ENCODE measurements around the gene CD177. TPM values are rescaled to one million over a fixed set of nuclear protein-coding genes. Genes with fewer than 3 reads are reported as not detected.
"Not testable (repeated sequence)": the region's sequence is repeated elsewhere in the genome, so short reads cannot be mapped to it uniquely, and the experiment has no call there.

Gene CD177
- total RNA-seq, 4 donors from 2014 or later = 0.42 to 4.3 (median 0.74) TPM

DNA sequence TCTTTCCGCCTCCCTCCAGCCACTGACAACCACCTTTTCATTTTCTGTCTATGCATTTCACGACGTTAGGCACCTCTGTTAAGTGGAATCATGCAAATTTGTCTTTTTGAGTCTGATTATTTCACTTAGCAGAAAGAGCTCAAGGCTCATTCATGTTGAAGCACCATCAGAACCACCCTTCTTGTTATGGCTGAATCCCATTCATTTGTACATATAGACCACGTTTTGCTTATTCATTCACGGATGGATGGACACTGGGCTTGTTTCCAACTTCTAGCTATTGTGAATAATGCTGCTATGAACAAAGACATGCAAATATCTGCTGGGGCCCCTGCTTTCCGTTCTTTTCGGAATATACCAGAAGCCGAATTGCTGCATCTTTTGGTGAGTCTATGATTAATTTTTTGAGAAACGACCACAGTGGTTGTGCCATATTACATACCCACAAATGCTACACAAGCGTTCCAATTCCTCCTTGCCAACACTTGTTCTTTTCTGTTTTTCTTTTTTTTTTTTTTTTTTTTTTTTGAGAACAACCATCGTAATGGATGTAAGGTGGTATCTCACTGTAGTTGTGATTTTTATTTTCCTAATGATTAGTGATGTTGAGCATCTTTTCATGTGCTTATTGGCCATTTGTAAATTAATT is 37.5 kb downstream of the CD177 start:
- H3K27me3 ChIP-seq = peaks cover 0 to 25% (median 0%) of the 10 kb centered on the region in 4 donors
- intact Hi-C loops (cut with DNase I); H3K4me3 ChIP-seq; H3K9me3 ChIP-seq; DNase-seq (ENCODE audit: extremely low spot score); H3K4me1 ChIP-seq; H3K36me3 ChIP-seq; H3K27ac ChIP-seq (replicated peaks in 1 of 4): not testable (repeated sequence)
- 73% methylated on average over 11 of the region's 11 CpGs for WGBS

DNA sequence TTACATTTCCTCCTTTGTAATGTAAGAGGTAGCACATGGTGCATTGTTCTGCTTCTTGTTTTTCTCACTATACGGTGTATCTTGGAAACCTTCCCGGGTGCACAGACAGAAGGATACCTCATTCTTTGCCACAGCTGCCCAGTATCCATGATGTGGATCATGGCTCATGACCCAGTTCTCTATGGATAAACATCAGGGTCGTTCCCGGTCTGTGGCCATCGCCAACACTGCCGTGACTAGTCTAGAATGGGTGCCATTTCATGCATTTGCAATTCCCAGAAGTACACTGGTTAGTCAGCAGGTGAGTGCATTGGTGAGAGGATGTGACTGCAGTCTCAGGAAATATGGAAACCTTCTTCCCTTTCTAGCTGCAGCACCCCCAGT is 38.1 kb downstream of the CD177 start:
- intact Hi-C loops (cut with DNase I); DNase-seq (ENCODE audit: extremely low spot score); H3K4me3 ChIP-seq; H3K9me3 ChIP-seq; H3K36me3 ChIP-seq; H3K27ac ChIP-seq (replicated peaks in 1 of 4); H3K4me1 ChIP-seq: not testable (repeated sequence)
- WGBS = 77% methylated on average over 6 of the region's 6 CpGs
- peaks cover 0 to 25% (median 0%) of the 10 kb centered on the region in 4 donors for H3K27me3 ChIP-seq

DNA sequence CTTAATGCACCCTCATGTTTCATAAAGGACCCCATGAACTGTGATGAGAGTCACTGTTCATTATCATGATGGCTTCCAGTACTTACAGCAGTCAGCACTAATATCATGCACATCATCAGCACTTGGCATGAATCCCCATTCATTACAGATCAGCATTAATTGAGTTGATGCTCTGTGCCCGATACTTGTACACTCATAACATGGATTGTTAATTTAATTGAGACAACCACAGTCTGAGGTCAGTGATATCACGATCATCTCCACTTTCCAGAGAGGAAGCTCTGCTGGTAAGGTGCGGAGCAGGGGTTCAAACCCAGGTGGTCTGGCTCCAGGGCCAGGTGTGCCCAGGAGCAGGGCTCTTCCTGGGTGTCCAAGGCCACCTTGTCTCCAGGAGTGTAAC is 40.0 kb downstream of the CD177 start:
- peaks cover 0 to 25% (median 0%) of the 10 kb centered on the region in 4 donors for H3K27me3 ChIP-seq
- H3K27ac ChIP-seq (replicated peaks in 1 of 4); intact Hi-C loops (cut with DNase I); H3K36me3 ChIP-seq; DNase-seq (ENCODE audit: extremely low spot score); H3K9me3 ChIP-seq; H3K4me3 ChIP-seq; H3K4me1 ChIP-seq: not testable (repeated sequence)
- WGBS = no CpG with 5 or more reads among the region's 3 CpGs

DNA sequence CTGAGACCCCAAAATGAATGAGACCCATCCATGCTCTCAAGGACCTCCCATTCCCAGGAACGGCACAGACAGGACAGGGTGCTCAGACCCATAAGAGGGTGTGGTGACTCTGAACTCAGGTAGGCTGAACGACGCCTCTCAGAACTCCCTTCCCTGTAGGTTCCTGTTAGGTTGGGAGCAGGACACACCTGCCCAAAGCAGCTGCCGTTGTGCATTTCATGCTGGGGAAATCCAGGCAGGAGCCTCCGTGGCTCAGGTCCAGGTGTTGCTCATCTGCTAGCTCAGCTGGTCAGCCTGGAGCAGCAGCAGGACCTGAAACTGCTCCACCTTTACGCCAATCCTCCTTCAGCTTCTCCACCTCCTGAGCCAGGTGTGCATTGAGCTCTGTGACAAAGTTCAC is 42.1 kb downstream of the CD177 start:
- Histone ChIP-seq H3K27ac (replicated peaks in 1 of 4) (no peak overlapping the region), H3K27me3 (peaks cover 0 to 23% (median 0%) of the 10 kb centered on the region in 4 donors), H3K4me3 (no peak overlapping the region), H3K4me1 (no peaks in the 10 kb centered on the region), H3K9me3 (no peaks in the 10 kb centered on the region), H3K36me3 (no peaks in the 10 kb centered on the region)
- TF ChIP-seq, protein P1, sequence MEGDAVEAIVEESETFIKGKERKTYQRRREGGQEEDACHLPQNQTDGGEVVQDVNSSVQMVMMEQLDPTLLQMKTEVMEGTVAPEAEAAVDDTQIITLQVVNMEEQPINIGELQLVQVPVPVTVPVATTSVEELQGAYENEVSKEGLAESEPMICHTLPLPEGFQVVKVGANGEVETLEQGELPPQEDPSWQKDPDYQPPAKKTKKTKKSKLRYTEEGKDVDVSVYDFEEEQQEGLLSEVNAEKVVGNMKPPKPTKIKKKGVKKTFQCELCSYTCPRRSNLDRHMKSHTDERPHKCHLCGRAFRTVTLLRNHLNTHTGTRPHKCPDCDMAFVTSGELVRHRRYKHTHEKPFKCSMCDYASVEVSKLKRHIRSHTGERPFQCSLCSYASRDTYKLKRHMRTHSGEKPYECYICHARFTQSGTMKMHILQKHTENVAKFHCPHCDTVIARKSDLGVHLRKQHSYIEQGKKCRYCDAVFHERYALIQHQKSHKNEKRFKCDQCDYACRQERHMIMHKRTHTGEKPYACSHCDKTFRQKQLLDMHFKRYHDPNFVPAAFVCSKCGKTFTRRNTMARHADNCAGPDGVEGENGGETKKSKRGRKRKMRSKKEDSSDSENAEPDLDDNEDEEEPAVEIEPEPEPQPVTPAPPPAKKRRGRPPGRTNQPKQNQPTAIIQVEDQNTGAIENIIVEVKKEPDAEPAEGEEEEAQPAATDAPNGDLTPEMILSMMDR (IDR thresholded peaks at IDR 0.05) = no peak
- no peak for TF ChIP-seq POLR2AphosphoS5 (IDR thresholded peaks at IDR 0.05)
- no peak for TF ChIP-seq POLR2A (IDR thresholded peaks at IDR 0.05; ENCODE audit: low read depth)
- no peak for TF ChIP-seq EP300 (IDR thresholded peaks at IDR 0.05)
- intact Hi-C loops (cut with DNase I) = no loop called here
- WGBS = 73% methylated on average over 2 of the region's 6 CpGs
- DNase-seq (ENCODE audit: extremely low spot score) = no peak

DNA sequence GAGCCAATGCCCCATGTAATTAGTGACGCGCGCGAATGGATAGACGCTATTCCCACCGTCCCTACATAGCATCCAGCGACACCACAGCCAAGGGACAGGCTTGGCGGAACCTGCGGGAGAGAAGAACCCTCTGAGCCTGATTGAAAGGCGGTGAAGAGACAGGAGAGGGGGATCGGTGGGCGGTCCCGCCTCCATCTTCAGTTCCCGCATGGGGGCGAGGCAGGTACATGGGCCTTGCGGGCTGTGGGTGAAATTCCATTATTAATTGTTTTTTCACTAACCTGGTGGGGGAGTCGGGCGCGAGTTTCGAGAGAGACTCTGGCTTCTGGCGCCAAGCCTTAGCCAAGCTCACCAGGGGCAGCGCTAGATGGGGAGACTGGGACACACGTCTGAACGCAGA is 52.8 kb downstream of the CD177 start:
- Histone ChIP-seq H3K4me3 (no peak overlapping the region), H3K4me1 (no peaks in the 10 kb centered on the region), H3K36me3 (no peaks in the 10 kb centered on the region), H3K27ac (replicated peaks in 1 of 4) (no peak overlapping the region), H3K27me3 (peaks cover 0 to 32% (median 0%) of the 10 kb centered on the region in 4 donors), H3K9me3 (no peaks in the 10 kb centered on the region)
- no peak for DNase-seq (ENCODE audit: extremely low spot score)
- intact Hi-C loops (cut with DNase I) = no loop called here
- WGBS = 72% methylated on average over 21 of the region's 24 CpGs
- TF ChIP-seq EP300 (IDR thresholded peaks at IDR 0.05) (no peak), POLR2AphosphoS5 (IDR thresholded peaks at IDR 0.05) (no peak), POLR2A (IDR thresholded peaks at IDR 0.05; ENCODE audit: low read depth) (no peak)
- TF ChIP-seq, protein P1 (IDR thresholded peaks at IDR 0.05) = no peak

DNA sequence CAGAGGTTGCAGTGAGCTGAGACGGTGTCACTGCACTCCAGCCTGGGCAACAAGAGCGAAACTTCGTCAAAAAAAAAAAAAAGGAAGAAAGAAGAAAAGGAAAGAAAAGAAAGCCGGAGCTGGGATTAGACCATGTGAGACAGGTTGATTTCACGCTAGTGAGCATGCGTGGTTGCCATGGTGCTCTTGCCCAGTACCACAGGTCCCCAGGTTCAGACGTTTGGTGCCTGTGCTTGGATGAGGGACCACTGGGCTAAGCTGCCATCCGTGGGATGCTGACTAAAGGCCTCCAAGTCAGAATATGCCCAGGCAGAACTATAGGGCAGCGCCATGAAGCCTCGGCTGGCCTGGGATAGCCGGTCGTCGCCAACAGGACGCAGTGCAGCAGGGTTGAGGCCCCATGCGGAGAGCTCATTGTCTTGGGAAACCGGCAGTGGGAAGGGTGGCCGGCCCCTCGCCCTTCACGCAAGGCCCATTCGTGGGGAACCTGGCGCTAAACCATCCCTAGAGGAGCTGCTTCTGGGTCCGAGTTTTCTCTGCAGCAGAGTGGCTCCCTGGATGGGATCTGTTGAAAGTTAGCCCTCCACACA is 54.0 kb downstream of the CD177 start:
- intact Hi-C loops (cut with DNase I) = no loop called here
- H3K36me3 ChIP-seq = no peaks in the 10 kb centered on the region

More for the DNA sequence above, 54.0 kb downstream of the CD177 start:
- Histone ChIP-seq H3K9me3 (no peaks in the 10 kb centered on the region), H3K27ac (replicated peaks in 1 of 4) (no peak overlapping the region), H3K4me3 (no peak overlapping the region), H3K27me3 (peaks cover 0 to 24% (median 0%) of the 10 kb centered on the region in 4 donors), H3K4me1 (no peaks in the 10 kb centered on the region)
- DNase-seq (ENCODE audit: extremely low spot score) = no peak
- 85% methylated on average over 15 of the region's 22 CpGs for WGBS
- TF ChIP-seq POLR2A (IDR thresholded peaks at IDR 0.05; ENCODE audit: low read depth) (no peak), EP300 (IDR thresholded peaks at IDR 0.05) (no peak)
- TF ChIP-seq, protein P1 (IDR thresholded peaks at IDR 0.05) = no peak
